Fibroblast of skin of left quadriceps (primary cell): Measurements from ENCODE around the gene ENAH.
"Not testable (repeated sequence)": the region's sequence is repeated elsewhere in the genome, so short reads cannot be mapped to it uniquely, and the experiment has no call there.

Experiments
- DNase-seq, 2 experiments: peaks; one replicate each; pipeline ENCODE4 v3.0.0-alpha.2; 2013; ENCODE audit warnings: low read depth in 2 of 2

Gene ENAH

DNA sequence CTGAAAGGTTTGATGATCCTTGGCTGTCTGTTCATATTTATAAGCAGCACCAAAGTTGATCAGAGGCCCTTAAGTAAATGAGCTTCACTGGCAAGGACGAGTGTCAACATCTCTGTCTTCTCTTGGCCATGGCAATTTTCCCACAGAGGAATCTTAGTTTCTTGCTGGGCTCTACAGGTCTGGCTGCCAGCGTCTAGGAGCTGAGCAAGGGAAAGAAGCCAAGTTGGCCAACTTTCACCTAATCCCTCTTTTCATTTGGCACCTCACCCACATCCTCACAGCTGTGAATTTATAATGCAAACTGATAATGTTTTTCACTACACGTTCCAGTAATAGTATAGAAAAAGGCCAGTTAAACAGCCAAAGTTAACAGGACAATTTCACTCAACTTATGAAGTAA lies 126.0 kb downstream of the ENAH start:
- no peak for DNase-seq

DNA sequence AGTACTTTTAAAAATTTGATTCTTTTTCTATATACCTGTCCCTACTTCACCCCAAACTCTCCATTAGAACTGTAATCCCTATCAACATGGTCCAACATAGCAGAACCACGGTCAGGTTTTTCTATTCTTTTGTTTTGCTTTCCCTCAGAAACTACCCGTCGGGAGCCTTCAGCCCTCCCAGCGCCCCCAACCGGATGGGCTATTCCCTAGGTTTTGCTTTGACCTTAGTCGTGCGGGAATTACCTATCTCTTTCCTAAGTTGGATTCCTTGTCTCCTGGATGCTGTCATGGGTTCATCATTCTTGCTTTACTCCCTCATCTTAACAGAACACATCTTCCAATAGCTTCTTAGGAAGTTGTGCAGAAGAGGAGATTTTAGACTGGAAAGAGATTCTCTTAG lies 127.5 kb downstream of the ENAH start:
- no peak for DNase-seq

DNA sequence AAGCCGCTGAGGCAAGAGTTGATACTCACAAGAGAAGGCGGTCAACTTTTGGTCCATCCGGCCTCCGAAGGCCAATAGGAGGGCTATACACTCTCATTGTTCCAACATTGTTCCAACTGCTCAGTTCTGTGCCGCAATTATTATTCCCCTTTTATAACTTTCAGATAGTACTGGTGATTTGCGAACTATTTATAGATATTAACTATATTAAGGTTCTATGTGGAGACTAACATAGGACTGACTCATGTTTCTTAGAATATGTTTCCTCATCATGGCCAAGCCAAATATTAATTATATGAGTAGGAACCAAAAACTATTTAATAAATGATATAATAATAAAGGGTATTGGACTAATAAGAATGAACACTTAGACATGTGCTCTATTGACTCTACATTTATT lies 128.4 kb downstream of the ENAH start:
- no peak for DNase-seq

DNA sequence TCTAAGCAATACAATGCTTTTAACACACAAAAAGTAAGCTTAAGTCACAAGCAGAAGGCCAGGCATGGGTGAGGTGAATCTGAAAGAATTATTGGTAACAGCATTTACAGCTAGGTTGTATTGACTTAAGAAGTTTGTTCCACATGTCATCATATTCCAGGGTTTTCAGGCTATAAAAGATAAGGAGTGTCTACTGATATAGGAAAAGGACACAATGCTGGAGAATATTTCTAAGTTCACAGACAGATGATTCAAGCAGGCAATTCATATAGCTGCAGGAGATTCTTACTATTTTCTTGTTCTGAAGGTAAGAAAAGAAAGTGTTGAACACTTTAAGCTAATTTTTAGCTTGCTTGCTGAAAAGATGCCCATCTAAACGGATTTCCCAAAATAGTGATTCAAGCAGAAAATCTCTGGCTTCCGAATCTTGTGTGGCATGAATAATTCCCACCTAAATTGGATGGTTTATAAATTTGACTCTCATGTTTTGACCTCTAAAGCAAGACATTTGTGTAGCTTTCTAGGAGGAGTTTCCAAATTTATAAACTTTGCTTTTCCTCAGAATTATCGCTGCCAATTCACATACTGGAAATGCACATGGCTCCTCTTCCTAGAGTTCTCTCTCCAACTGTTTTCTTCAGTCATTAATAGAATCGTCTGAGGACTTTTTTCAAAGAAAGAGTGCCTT lies 129.5 kb downstream of the ENAH start:
- DNase-seq = no peak

GRCh38 chr1:225522588-225523262 lies 130.2 kb downstream of the ENAH start:
- no peak for DNase-seq

DNA sequence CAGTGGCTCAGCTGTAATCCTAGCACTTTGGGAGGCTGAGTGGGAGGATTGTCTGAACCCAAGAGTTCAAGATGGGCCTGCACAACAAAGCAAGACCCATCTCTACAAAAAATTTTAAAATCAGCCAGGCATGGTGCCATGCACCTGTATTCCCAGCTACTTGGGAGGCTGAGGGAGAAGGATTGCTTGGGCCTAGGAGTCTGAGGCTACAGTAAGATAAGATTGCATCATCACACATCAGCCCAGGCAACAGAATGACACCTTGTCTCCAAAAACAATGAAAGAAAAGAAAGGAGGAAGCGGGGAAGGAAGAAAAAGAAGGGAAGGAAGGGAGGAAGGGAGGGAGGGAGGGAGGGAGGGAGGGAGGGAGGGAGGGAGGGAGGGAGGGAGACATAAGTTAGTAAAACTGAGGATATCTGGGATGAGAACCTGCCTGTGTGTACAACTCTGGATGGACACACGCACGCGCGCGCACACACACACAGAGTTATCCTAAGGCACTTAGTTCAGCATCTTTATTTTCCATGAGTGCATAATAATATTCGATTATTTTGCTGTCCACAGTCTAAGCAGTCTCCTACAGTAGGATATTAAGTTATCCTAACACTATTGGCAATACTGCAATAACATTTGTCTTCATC lies 132.2 kb downstream of the ENAH start:
- DNase-seq = no peak

- no peak for DNase-seq
Observed at GRCh38 chr1:225519166-225519863, 133.6 kb downstream of the ENAH start.

- DNase-seq = no peak
Observed at GRCh38 chr1:225517697-225518096, 135.2 kb downstream of the ENAH start.

GRCh38 chr1:225517221-225517620 lies 135.7 kb downstream of the ENAH start:
- no peak for DNase-seq

- DNase-seq = no peak
Observed at GRCh38 chr1:225514671-225515081, 138.2 kb downstream of the ENAH start.

DNA sequence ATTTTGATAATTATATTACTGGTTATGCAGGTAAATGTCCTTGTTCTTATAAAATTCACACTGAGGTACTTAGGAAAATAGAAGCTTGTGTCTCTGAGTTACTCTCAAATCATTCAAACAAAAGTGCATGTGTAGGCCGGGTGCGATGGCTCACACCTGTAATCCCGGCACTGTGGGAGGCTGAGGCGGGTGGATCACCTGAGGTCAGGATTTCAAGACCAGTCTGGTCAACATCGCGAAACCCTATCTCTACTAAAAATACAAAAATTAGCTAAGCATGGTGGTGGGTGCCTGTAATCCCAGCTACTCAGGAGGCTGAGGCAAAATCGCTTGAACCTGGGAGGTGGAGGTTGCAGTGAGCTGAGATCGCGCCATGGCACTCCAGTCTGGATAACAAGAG lies 139.3 kb downstream of the ENAH start:
- not testable (repeated sequence) for DNase-seq

- no peak for DNase-seq
Observed at GRCh38 chr1:225511828-225512381, 141.0 kb downstream of the ENAH start.

DNA sequence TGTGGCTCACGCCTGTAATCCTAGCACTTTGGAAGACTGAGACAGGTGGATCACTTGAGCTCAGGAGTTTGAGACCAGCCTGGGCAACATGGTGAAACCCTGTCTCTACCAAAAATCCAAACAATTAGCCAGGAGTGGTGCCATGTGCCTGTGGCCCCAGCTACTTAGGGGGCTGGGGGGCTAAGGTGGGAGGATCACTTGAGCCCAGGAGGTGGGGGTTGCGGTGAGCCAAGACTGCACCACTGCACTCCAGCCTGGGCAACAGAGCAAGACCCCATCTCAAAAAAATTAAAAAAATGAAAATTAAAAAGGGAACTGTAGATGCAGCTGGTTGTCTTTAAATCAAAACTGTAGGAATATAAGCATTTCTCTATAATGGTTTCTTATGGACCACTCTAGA lies 142.2 kb downstream of the ENAH start:
- DNase-seq = not testable (repeated sequence)

GRCh38 chr1:225509770-225510169 lies 143.2 kb downstream of the ENAH start:
- no peak for DNase-seq

GRCh38 chr1:225509376-225509707 lies 143.6 kb downstream of the ENAH start:
- no peak for DNase-seq

DNA sequence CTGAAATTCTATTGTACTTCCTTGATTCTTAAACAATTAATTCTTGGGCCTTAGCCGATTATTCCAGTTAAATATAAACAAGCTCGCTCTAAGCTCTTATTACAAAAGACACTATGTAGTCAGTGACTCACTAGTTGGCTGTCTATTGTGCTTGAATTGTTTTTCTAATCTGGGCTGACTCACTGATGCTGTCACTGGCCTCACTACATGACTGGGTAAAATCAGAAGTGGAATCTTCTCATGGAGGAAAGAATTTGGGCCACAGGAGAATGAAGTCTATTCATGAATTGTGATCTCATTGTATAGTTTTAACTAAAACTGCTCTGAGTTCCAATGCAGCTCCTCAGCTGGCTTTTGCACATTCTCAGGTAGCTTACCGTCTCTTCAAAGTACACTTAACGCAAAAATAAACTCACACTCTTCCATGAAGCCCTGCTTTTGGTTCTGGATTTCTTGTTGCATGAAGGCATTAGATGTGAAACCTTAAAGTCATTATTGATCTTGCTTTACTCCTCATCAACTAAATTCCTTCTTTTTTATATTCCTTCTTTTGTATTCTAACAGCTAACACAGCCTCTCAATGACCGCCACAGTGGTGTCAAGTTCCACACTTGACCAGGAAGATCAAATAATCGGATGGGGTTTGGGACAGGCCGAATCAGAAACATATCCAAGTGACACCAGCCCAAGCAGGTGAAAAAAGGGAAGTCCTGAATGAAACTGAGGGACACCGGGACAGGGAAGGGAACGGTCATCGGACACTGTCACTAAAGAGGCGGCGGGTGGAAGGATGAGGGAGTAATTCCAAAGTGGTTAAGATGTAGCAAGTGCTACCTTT lies 144.2 kb downstream of the ENAH start:
- peak; percentile 91 to 92 for DNase-seq

DNA sequence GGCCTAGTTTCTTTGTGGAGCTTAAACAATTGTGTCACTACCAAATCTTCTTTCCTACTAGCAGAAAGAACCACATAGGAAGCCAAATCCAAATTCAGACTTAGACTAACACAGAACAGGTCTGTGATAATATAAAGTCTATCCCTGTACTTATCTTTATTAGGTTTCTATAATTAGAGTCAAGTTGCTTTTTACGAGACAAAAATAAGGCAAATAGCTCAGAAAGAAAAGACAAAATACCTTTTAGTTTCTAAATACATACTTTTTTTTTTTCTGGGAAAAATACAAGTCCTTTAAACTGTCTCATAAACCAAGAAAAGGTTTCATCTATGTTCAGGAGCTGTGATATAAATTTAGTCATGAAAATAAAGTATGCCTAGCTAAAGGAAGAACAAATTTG lies 146.2 kb downstream of the ENAH start:
- DNase-seq = no peak

DNA sequence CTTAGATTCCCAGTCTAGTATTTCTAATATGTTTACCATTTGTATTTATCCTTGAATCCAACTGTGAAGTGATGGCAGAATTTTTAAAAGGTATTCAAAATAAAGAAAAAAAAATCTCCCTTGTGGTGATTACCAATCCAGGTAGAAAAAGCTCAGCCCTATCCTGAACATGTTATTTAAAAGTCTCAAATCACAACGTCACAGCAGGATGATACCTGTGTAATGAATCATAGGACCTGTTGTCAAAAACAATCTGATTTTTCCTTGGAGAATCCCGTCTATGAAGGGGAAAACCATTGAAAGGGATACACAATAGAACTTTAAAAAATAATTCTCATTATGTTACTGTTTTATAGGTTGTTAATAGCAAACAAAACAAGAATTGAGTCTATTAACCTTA lies 148.1 kb downstream of the ENAH start:
- no peak for DNase-seq

DNA sequence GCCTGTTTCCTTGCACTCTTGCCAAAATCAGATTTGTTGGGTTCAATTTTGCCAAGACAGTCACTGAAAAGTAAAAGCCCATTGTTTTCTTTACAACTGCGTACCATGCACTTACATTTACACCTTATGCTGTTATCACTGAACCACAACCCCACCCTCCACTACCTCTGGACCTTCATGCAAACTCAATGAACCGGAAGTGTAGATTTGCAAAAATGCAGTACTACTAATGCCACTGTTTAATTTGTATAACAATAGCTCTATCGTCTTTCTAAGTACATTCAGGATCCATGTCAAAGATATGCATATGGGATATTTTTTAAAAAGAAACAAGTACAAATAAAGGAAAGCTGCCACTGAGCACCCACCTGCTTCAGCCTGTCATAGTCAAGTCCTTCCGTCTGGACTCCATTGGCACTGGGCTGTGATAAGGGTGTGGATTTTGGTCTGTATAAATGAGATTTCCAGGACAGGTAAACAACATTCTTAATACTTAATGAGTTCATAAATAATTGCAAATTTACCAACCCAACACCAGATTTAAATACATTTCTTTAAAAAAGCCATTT lies 152.2 kb downstream of the ENAH start:
- no peak for DNase-seq

DNA sequence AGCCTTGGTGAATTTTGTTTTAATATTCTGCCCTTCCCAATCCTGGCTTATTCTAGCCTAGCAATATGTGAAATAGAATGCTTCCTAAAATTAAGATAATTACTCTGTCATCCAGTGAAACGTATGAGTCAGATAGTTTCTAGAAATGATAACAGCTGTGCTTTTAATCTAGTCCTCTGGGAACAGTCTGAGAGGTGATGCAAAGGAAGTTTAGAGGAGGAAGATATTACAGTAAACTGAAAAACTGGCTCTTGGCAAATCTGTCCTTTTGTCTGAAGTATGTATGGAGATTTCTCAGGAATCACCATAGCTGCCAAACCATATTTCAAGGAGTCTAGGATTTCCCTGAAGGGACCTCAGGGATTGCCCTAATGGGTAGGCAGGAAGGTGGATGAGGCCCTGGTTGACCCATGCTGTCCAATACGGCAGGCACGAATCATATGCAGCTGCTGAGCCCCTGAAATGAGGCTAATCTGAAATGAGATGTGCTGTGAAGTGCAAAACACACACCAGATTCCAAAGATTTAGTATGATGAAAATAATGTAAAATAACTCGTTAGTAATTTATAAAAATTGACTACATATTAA lies 154.3 kb downstream of the ENAH start:
- DNase-seq = peak; percentile 40 to 51
